H1 (cell line): ENCODE data around the gene SIX5. TPM values are rescaled to one million over a fixed set of nuclear protein-coding genes. Genes with fewer than 3 reads are reported as not detected.

Experiments
- CTCF ChIA-PET: fragments of 300-600 bp; sonication (Branson Sonifier 250); formaldehyde crosslinking; loops from one replicate; lab custom pipeline; 2021; ENCODE audit not compliant: partially characterized antibody; lab: Charles Lee
- POLR2A ChIA-PET: fragments of 300-600 bp; sonication (Branson Sonifier 250); formaldehyde crosslinking; loops from one replicate; lab custom pipeline; 2021; ENCODE audit warnings: inconsistent platforms; ENCODE audit not compliant: partially characterized antibody; lab: Charles Lee
- DNase-seq, 2 experiments: peaks; one replicate each; pipeline versions ENCODE4 v3.0.0 to v3.0.0-alpha.2; 2010 to 2022; ENCODE audit warnings: low spot score in 2 of 2, low read depth in 1 of 2, mixed read lengths in 1 of 2
- FAIRE-seq: peaks from 2 replicates; lab custom pipeline; 2011; peaks lifted over from hg19 to GRCh38; lab: Jason Lieb, UNC
- H2AFZ ChIP-seq: 2 replicates; pipeline ENCODE4 v1.8.1; 2012; ENCODE audit warnings: low read length, inconsistent platforms
- H2AK5ac ChIP-seq: 2 replicates; pipeline ENCODE4 v1.6.1; 2013; ENCODE audit warnings: low read depth, low read length
- H2BK120ac ChIP-seq: replicated peaks from 2 replicates; pipeline ENCODE3; 2013; ENCODE audit warnings: low read depth, low read length, inconsistent platforms
- H2BK12ac ChIP-seq: 2 replicates; pipeline ENCODE4 v1.6.1; 2013; ENCODE audit warnings: low read depth, low read length
- H2BK15ac ChIP-seq: 2 replicates; pipeline ENCODE4 v1.6.1; 2013; ENCODE audit warnings: low read length
- H2BK20ac ChIP-seq: 2 replicates; pipeline ENCODE4 v1.6.1; 2013; ENCODE audit warnings: low read length
- H2BK5ac ChIP-seq: 2 replicates; pipeline ENCODE4 v1.6.1; 2013; ENCODE audit warnings: low read depth, low read length
- H3K14ac ChIP-seq: 2 replicates; pipeline ENCODE4 v1.6.1; 2013; ENCODE audit warnings: inconsistent platforms; ENCODE audit not compliant: insufficient read length
- H3K18ac ChIP-seq: 2 replicates; pipeline ENCODE4 v1.6.1; 2013; ENCODE audit warnings: low read length; ENCODE audit errors: extremely low read depth
- H3K23ac ChIP-seq: 2 replicates; pipeline ENCODE4 v1.6.1; 2013; ENCODE audit warnings: inconsistent platforms; ENCODE audit not compliant: insufficient read length
- H3K23me2 ChIP-seq: 2 replicates; pipeline ENCODE4 v1.6.1; 2013; ENCODE audit warnings: low read depth, low read length
- H3K27ac ChIP-seq: 2 replicates; pipeline ENCODE4 v1.6.1; 2011; ENCODE audit warnings: low read depth, low read length, inconsistent platforms
- H3K27me3 ChIP-seq, 4 experiments: replicated peaks in 1 of 4; 1 replicate in 1 of 4; 2 replicates in 3 of 4; pipeline versions ENCODE4 v1.6.1 to v1.8.1; 2011 to 2013; ENCODE audit warnings: low read length in 3 of 4, mild to moderate bottlenecking in 3 of 4, inconsistent platforms in 2 of 4, mixed read lengths in 2 of 4, moderate library complexity in 1 of 4; ENCODE audit not compliant: control insufficient read depth in 3 of 4, insufficient read depth in 3 of 4; ENCODE audit errors: extremely low read depth in 1 of 4
- H3K36me3 ChIP-seq, 4 experiments: 2 replicates each; pipeline versions ENCODE4 v1.6.1 to v1.8.1; 2011 to 2013; ENCODE audit warnings: mild to moderate bottlenecking in 4 of 4, low read length in 3 of 4, moderate library complexity in 2 of 4, control low read depth in 1 of 4, inconsistent platforms in 1 of 4; ENCODE audit not compliant: insufficient read depth in 4 of 4, control insufficient read depth in 2 of 4
- H3K4ac ChIP-seq: replicated peaks from 2 replicates; pipeline ENCODE3; 2013; ENCODE audit warnings: low read length, low read depth, mixed read lengths, inconsistent platforms; ENCODE audit not compliant: insufficient read length
- H3K4me1 ChIP-seq, 4 experiments: replicated peaks in 1 of 4; 1 replicate in 1 of 4; 2 replicates in 3 of 4; pipeline versions ENCODE4 v1.6.1 to v1.8.1; 2011 to 2013; ENCODE audit warnings: low read length in 3 of 4, inconsistent platforms in 2 of 4, mixed read lengths in 1 of 4; ENCODE audit not compliant: insufficient read depth in 4 of 4, control insufficient read depth in 3 of 4
- H3K4me2 ChIP-seq, 2 experiments: 2 replicates each; pipeline versions ENCODE4 v1.6.1 to v1.8.1; 2011 to 2013; ENCODE audit warnings: low read depth in 2 of 2, low read length in 2 of 2, control low read depth in 1 of 2, inconsistent platforms in 1 of 2, mild to moderate bottlenecking in 1 of 2; ENCODE audit not compliant: insufficient read depth in 1 of 2
- H3K4me3 ChIP-seq, 4 experiments: fragments of 200-600, 300-600 bp in 1 of 4; sonication (generic), shearing (Covaris generic), sonication (Bioruptor Twin) in 1 of 4; 2 replicates each; pipeline versions ENCODE4 v1.5.1 to v1.8.1; 2011 to 2016; ENCODE audit warnings: low read length in 4 of 4, low read depth in 3 of 4, control low read depth in 2 of 4, inconsistent platforms in 2 of 4, mild to moderate bottlenecking in 2 of 4, mixed read lengths in 1 of 4, moderate library complexity in 1 of 4; ENCODE audit not compliant: insufficient read depth in 2 of 4; ENCODE audit errors: extremely low read depth in 1 of 4
- H3K56ac ChIP-seq: replicated peaks from 2 replicates; pipeline ENCODE3; 2013; ENCODE audit warnings: low read depth, mild to moderate bottlenecking, mixed read lengths, low read length, inconsistent platforms; ENCODE audit not compliant: insufficient read length
- H3K79me1 ChIP-seq: 2 replicates; pipeline ENCODE4 v1.6.1; 2013; ENCODE audit warnings: low read depth, low read length, control low read depth
- H3K79me2 ChIP-seq, 2 experiments: 2 replicates each; pipeline versions ENCODE4 v1.6.1 to v1.8.1; 2012 to 2013; ENCODE audit warnings: low read length in 2 of 2, mild to moderate bottlenecking in 2 of 2, inconsistent platforms in 1 of 2; ENCODE audit not compliant: insufficient read depth in 2 of 2, control insufficient read depth in 1 of 2
- H3K9ac ChIP-seq, 4 experiments: replicated peaks in 1 of 4; 1 replicate in 1 of 4; 2 replicates in 3 of 4; pipeline versions ENCODE4 v1.6.1 to v1.8.1; 2011 to 2013; ENCODE audit warnings: low read depth in 3 of 4, low read length in 3 of 4, control low read depth in 2 of 4, mild to moderate bottlenecking in 2 of 4, moderate library complexity in 2 of 4, inconsistent platforms in 1 of 4; ENCODE audit errors: extremely low read depth in 1 of 4
- H3K9me3 ChIP-seq, 2 experiments: 2 replicates each; pipeline versions ENCODE4 v1.6.1 to v1.8.1; 2012 to 2013; ENCODE audit warnings: mild to moderate bottlenecking in 2 of 2, moderate library complexity in 2 of 2, control low read depth in 1 of 2, inconsistent platforms in 1 of 2, low read depth in 1 of 2, low read length in 1 of 2, mixed read lengths in 1 of 2; ENCODE audit not compliant: insufficient read depth in 2 of 2
- H4K20me1 ChIP-seq, 2 experiments: replicated peaks in 1 of 2; 2 replicates each; pipeline versions ENCODE3 to v1.8.1; 2011 to 2013; ENCODE audit warnings: inconsistent platforms in 2 of 2, low read length in 2 of 2, mild to moderate bottlenecking in 1 of 2; ENCODE audit not compliant: insufficient read depth in 2 of 2, control insufficient read depth in 1 of 2
- H4K5ac ChIP-seq: 2 replicates; pipeline ENCODE4 v1.6.1; 2013; ENCODE audit warnings: low read length, low read depth, mixed read lengths, inconsistent platforms; ENCODE audit not compliant: insufficient read length
- H4K8ac ChIP-seq: 2 replicates; pipeline ENCODE4 v1.8.0; 2013; ENCODE audit warnings: mild to moderate bottlenecking, moderate library complexity, low read length, inconsistent platforms; ENCODE audit not compliant: insufficient read depth; ENCODE audit errors: extremely low read depth
- H4K91ac ChIP-seq: replicated peaks from 2 replicates; pipeline ENCODE3; 2013; ENCODE audit warnings: low read length, mixed read lengths, inconsistent platforms; ENCODE audit not compliant: insufficient read length
- BRCA1 ChIP-seq: IDR thresholded peaks from 2 replicates; pipeline ENCODE4 v1.6.1; 2012; ENCODE audit warnings: low read depth, low read length, improper control_type of control experiment
- HDAC2 ChIP-seq, 2 experiments: fragments of 300-600 bp in 1 of 2; sonication (generic) in 1 of 2; IDR thresholded peaks; 2 replicates each; pipeline ENCODE4 v1.6.1; 2011 to 2012; ENCODE audit warnings: low read depth in 2 of 2, low read length in 2 of 2, mild to moderate bottlenecking in 2 of 2, moderate library complexity in 2 of 2, borderline replicate concordance in 1 of 2, inconsistent platforms in 1 of 2
- MAX ChIP-seq: IDR thresholded peaks from 2 replicates; pipeline ENCODE4 v1.6.1; 2012; ENCODE audit warnings: inconsistent platforms
- RAD21 ChIP-seq, 2 experiments: IDR thresholded peaks in 1 of 2; conservative IDR thresholded peaks in 1 of 2; 2 replicates each; pipeline ENCODE4 v1.6.1; 2011; ENCODE audit warnings: low read depth in 2 of 2, low read length in 2 of 2, improper control_type of control experiment in 1 of 2, inconsistent platforms in 1 of 2, mild to moderate bottlenecking in 1 of 2, moderate library complexity in 1 of 2
- RFX5 ChIP-seq: IDR thresholded peaks from 2 replicates; pipeline ENCODE4 v1.6.1; 2011; ENCODE audit warnings: low read depth, low read length, improper control_type of control experiment, borderline replicate concordance
- SRF ChIP-seq: IDR thresholded peaks from 2 replicates; pipeline ENCODE4 v1.6.1; 2011; ENCODE audit warnings: mild to moderate bottlenecking, low read depth, low read length, moderate library complexity
- SUZ12 ChIP-seq: fragments of 200-600 bp; sonication (generic); IDR thresholded peaks from 2 replicates; pipeline ENCODE4 v1.6.1; 2012; ENCODE audit warnings: mild to moderate bottlenecking, inconsistent platforms, low read length, moderate library complexity, mixed read lengths
- WGBS, 2 experiments: shearing (Covaris generic) in 1 of 2; methylation state at CpG; one replicate each; pipeline versions ENCODE4 v1.1.6 to v1.1.7; 2013 to 2015; ENCODE audit warnings: low lambda C conversion rate in 2 of 2, mixed read lengths in 2 of 2, inconsistent platforms in 1 of 2, low coverage in 1 of 2, missing lambda C conversion rate in 1 of 2; ENCODE audit not compliant: insufficient replicate concordance in 2 of 2, insufficient coverage in 1 of 2, insufficient read length in 1 of 2; ENCODE audit errors: extremely low coverage in 1 of 2, missing lambda C conversion rate in 1 of 2; 5-methylcytosine and 5-hydroxymethylcytosine counted together
- polyA plus RNA-seq, 7 experiments: library from polyadenylated mRNA; depleted of rRNA in 3 of 7; stranded (reverse) in 5 of 7; unstranded in 2 of 7; fragments of >200 nt in 5 of 7; fragments of 200-250 nt in 2 of 7; gene quantifications; 1 replicate in 5 of 7; 2 replicates in 1 of 7; 4 replicates in 1 of 7; pipeline versions ENCODE4 v1.2.1 to v1.2.3, GENCODE V29; 2011 to 2013; ENCODE audit warnings: missing spikeins in 2 of 7, mixed read lengths in 2 of 7
- total RNA-seq: library from RNA; stranded (reverse); fragmentation: NEBNext Ultra II Directional; extraction: Animal tissue kit (Norgen Biotek cat#: 25700); gene quantifications from 2 replicates; pipeline ENCODE4 v1.2.1, GENCODE V29; 2021

The SIX5 gene
- total and polyA plus RNA-seq, 2 of the 8 experiments (the other 6 are each of a cell fraction or from before 2014, with no cell fraction given), result 20.9 to 24.2 TPM

GRCh38 chr19:45817725-45818301 is 48.8 kb upstream of the SIX5 start:
- peak overlapping the region; percentile 75 for H3K4ac ChIP-seq
- peak overlapping the region; percentile 1 to 18; a peak in 1 of 4 replicates for H3K4me2 ChIP-seq
- TF ChIP-seq BRCA1, result no peak
- no peak for TF ChIP-seq SRF
- TF ChIP-seq RAD21 (IDR thresholded peaks at IDR 0.05 in 1 of 2, conservative IDR thresholded peaks at IDR 0.05 in 1 of 2; ENCODE audit: low read depth in 2 of 2, low read length in 2 of 2), result no peak
- TF ChIP-seq MAX, result no peak
- no peak for TF ChIP-seq RFX5
- no peak for TF ChIP-seq SUZ12
- no peak for TF ChIP-seq HDAC2 (IDR thresholded peaks at IDR 0.05; ENCODE audit: borderline replicate concordance in 1 of 2, low read depth in 2 of 2, low read length in 2 of 2)
- H2BK12ac ChIP-seq, result no peak overlapping the region; the same call in 1 of the 2 replicates
- H3K36me3 ChIP-seq, result peaks cover 3 to 21% (median 12%) of the 10 kb centered on the region in 4 experiments; a peak in 6 of 8 replicates
- no peak overlapping the region for H3K18ac ChIP-seq
- H3K23me2 ChIP-seq, result peaks cover 16% of the 10 kb centered on the region
- H3K79me1 ChIP-seq, result no peaks in the 10 kb centered on the region; the same call in 1 of the 2 replicates
- H3K79me2 ChIP-seq, result no peaks in the 10 kb centered on the region
- no peak overlapping the region for H3K4me3 ChIP-seq
- H3K14ac ChIP-seq, result no peak overlapping the region
- no peak overlapping the region; the same call in 1 of the 2 replicates for H2BK5ac ChIP-seq
- H2BK120ac ChIP-seq, result no peak overlapping the region
- no peak overlapping the region for H3K56ac ChIP-seq
- peaks cover 0 to 4% of the 10 kb centered on the region in 2 experiments for H4K20me1 ChIP-seq
- H3K27ac ChIP-seq, result no peak overlapping the region
- no peak overlapping the region for H2BK15ac ChIP-seq
- no peak overlapping the region for H2AFZ ChIP-seq
- H3K23ac ChIP-seq, result no peak overlapping the region
- peak overlapping the region; percentile 21; the same call in 1 of the 2 replicates for H2BK20ac ChIP-seq
- 80% methylated on average over 13 of the region's 19 CpGs; no CpG with 5 or more reads in 1 of the 2 experiments for WGBS, 2 experiments
- H3K4me1 ChIP-seq, result peaks cover 0 to 23% (median 20%) of the 10 kb centered on the region in 4 experiments; a peak in 6 of 7 replicates
- no peak for FAIRE-seq
- no peak overlapping the region for H2AK5ac ChIP-seq
- no peak overlapping the region for H4K5ac ChIP-seq
- no peak overlapping the region for H3K9ac ChIP-seq
- peak overlapping the region; percentile 73 for H4K8ac ChIP-seq
- H4K91ac ChIP-seq, result peak overlapping the region; percentile 47
- H3K27me3 ChIP-seq, result no peaks in the 10 kb centered on the region
- no peaks in the 10 kb centered on the region for H3K9me3 ChIP-seq
- DNase-seq, result peak in 1 of 2 experiments; percentile 79
- ChIA-PET POLR2A (interaction anchor here (1.1 to 12.6 kb wide), 19 partner anchors 8 to 126 kb away, joined by 3 to 175 read pairs (median 4); partner anchors contain the start of genes DMPK, FOXA3, IRF2BP1 and SIX5), CTCF (interaction anchor here (0.6 to 8.8 kb wide), 23 partner anchors 10 to 659 kb away, joined by 3 to 107 read pairs (median 7); partner anchors contain the start of genes DMPK, DMWD, IRF2BP1 and MYPOP)
